ENCODE measurements around the gene MYL6. TPM values are rescaled to one million over a fixed set of nuclear protein-coding genes. Genes with fewer than 3 reads are reported as not detected.

Gene MYL6
- total and polyA plus RNA-seq, 4 donors = 1,471 to 3,593 (median 2,197) TPM

- H3K9ac ChIP-seq (ENCODE audit: insufficient read depth in 1 of 2, low read length in 2 of 2) = peak overlapping the region; percentile 60 to 95
- WGBS, 2 donors = 4 to 6% methylated on average over 45 of the region's 45 CpGs
- H3K36me3 ChIP-seq (ENCODE audit: control insufficient read depth in 4 of 4, insufficient read depth in 4 of 4, low read length in 4 of 4) = peaks cover 7 to 49% (median 34%) of the 10 kb centered on the region in 4 donors
- no peaks in the 10 kb centered on the region for H3K9me3 ChIP-seq (ENCODE audit: control insufficient read depth in 4 of 4, insufficient read depth in 3 of 4, low read length in 3 of 4)
- TF ChIP-seq, protein P1, sequence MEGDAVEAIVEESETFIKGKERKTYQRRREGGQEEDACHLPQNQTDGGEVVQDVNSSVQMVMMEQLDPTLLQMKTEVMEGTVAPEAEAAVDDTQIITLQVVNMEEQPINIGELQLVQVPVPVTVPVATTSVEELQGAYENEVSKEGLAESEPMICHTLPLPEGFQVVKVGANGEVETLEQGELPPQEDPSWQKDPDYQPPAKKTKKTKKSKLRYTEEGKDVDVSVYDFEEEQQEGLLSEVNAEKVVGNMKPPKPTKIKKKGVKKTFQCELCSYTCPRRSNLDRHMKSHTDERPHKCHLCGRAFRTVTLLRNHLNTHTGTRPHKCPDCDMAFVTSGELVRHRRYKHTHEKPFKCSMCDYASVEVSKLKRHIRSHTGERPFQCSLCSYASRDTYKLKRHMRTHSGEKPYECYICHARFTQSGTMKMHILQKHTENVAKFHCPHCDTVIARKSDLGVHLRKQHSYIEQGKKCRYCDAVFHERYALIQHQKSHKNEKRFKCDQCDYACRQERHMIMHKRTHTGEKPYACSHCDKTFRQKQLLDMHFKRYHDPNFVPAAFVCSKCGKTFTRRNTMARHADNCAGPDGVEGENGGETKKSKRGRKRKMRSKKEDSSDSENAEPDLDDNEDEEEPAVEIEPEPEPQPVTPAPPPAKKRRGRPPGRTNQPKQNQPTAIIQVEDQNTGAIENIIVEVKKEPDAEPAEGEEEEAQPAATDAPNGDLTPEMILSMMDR (IDR thresholded peaks at IDR 0.05; ENCODE audit: control extremely low read depth, extremely low read depth) = peak; percentile 29
- H3K27me3 ChIP-seq (ENCODE audit: control insufficient read depth in 3 of 3, insufficient read depth in 3 of 3, low read length in 2 of 3) = no peaks in the 10 kb centered on the region
- ATAC-seq (ENCODE audit: insufficient read depth, low FRiP score) (peak; percentile 55), DNase-seq (peak; percentile 93 to 96 (median 96))
- H3K4me3 ChIP-seq = peak overlapping the region; percentile 15
- H3K27ac ChIP-seq (ENCODE audit: low read depth in 1 of 2, low read length in 1 of 2) = peak overlapping the region; percentile 77 to 85
- peaks cover 4 to 36% (median 26%) of the 10 kb centered on the region in 5 donors for H3K4me1 ChIP-seq (ENCODE audit: control insufficient read depth in 5 of 5, insufficient read depth in 5 of 5, low read length in 5 of 5)
These were observed 744 bp upstream of the MYL6 start for GRCh38 chr12:56157201-56158028.

DNA sequence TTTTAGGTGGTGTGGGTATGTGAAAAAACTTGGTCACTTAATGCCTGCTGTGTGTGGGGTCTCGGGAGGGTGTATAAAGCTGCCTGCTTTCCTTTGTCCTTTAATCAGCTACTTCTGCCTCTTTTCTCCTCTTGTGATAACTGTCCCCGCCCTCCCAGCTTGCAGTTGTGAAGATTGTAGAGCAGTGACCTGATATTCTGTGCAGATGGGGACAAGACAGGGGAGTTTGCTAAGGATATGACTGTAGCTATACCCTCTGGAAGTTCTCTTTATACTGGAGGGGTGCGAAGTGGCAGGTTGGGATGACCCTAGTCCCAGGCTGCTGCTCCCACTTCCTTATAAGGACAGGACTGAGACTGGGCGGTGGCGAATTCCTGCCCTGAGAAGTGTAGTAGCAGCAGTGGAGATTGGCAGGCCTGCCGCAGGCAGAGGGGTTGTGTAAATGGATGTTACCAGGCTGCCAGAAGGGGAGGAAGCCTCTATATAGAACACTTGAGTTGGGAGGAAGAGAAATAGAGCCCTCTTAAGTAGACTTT, 835 bp downstream of the MYL6 start:
- Histone ChIP-seq H3K27me3 (ENCODE audit: control insufficient read depth in 3 of 3, insufficient read depth in 3 of 3, low read length in 2 of 3) (no peaks in the 10 kb centered on the region), H3K4me1 (ENCODE audit: control insufficient read depth in 5 of 5, insufficient read depth in 5 of 5, low read length in 5 of 5) (peaks cover 0 to 23% (median 17%) of the 10 kb centered on the region in 5 donors), H3K9me3 (ENCODE audit: control insufficient read depth in 4 of 4, insufficient read depth in 3 of 4, low read length in 3 of 4) (no peaks in the 10 kb centered on the region), H3K36me3 (ENCODE audit: control insufficient read depth in 4 of 4, insufficient read depth in 4 of 4, low read length in 4 of 4) (peaks cover 7 to 58% (median 43%) of the 10 kb centered on the region in 4 donors), H3K27ac (ENCODE audit: low read depth in 1 of 2, low read length in 1 of 2) (peak overlapping the region; percentile 96 to 98), H3K4me3 (peak overlapping the region; percentile 92), H3K9ac (ENCODE audit: insufficient read depth in 1 of 2, low read length in 2 of 2) (peak overlapping the region; percentile 99)
- ATAC-seq (ENCODE audit: insufficient read depth, low FRiP score) = peak; percentile 59
- WGBS, 2 donors = 0 to 1% methylated on average over 6 of the region's 6 CpGs
- TF ChIP-seq, protein P1 (IDR thresholded peaks at IDR 0.05; ENCODE audit: control extremely low read depth, extremely low read depth) = no peak
- peak; percentile 77 to 82 (median 81) for DNase-seq

- H3K9ac ChIP-seq (ENCODE audit: insufficient read depth in 1 of 2, low read length in 2 of 2) = peak overlapping the region; percentile 99
- H3K27me3 ChIP-seq (ENCODE audit: control insufficient read depth in 3 of 3, insufficient read depth in 3 of 3, low read length in 2 of 3) = no peaks in the 10 kb centered on the region
- no peaks in the 10 kb centered on the region for H3K9me3 ChIP-seq (ENCODE audit: control insufficient read depth in 4 of 4, insufficient read depth in 3 of 4, low read length in 3 of 4)
- H3K4me3 ChIP-seq = peak overlapping the region; percentile 92
- DNase-seq (no peak), ATAC-seq (ENCODE audit: insufficient read depth, low FRiP score) (no peak)
- 15 to 22% methylated on average over 8 of the region's 8 CpGs for WGBS, 2 donors
- TF ChIP-seq, protein P1 (IDR thresholded peaks at IDR 0.05; ENCODE audit: control extremely low read depth, extremely low read depth) = no peak
- peaks cover 7 to 64% (median 46%) of the 10 kb centered on the region in 4 donors for H3K36me3 ChIP-seq (ENCODE audit: control insufficient read depth in 4 of 4, insufficient read depth in 4 of 4, low read length in 4 of 4)
- peak overlapping the region; percentile 96 to 98 for H3K27ac ChIP-seq (ENCODE audit: low read depth in 1 of 2, low read length in 1 of 2)
- H3K4me1 ChIP-seq (ENCODE audit: control insufficient read depth in 5 of 5, insufficient read depth in 5 of 5, low read length in 5 of 5) = peaks cover 0 to 23% (median 17%) of the 10 kb centered on the region in 5 donors
These were observed 1.5 kb downstream of the MYL6 start for GRCh38 chr12:56159482-56160192.
